Activated CD8-positive, alpha-beta memory T cell treated with anti-CD3 and anti-CD28 coated beads, Interleukin-2, amount 10 ng/mL, durations not matched to agents 7 days and 5 days (primary cell): Measurements from ENCODE around the gene ZCWPW2. TPM values are rescaled to one million over a fixed set of nuclear protein-coding genes. Genes with fewer than 3 reads are reported as not detected.

ENCODE experiments used
- ATAC-seq: fragments of 150-1000 bp; cut with Tn5 transposase; one replicate; pipeline ENCODE4 v1.10.0; 2021; ENCODE audit warnings: moderate library complexity
- CTCF ChIA-PET: fragments of 350-600 bp; sonication (Branson Sonifier 250); formaldehyde crosslinking; loops from one replicate; lab custom pipeline; 2021; ENCODE audit warnings: antibody characterized with exemption; lab: Charles Lee
- DNase-seq: peaks from one replicate; pipeline ENCODE4 v3.0.0-alpha.2; 2020
- H3K27ac Mint-ChIP-seq: one replicate; pipeline ENCODE4 v1.8.0; 2021; ENCODE audit warnings: mild to moderate bottlenecking, mixed read lengths
- H3K27me3 Mint-ChIP-seq: one replicate; pipeline ENCODE4 v1.8.0; 2021; ENCODE audit warnings: mixed read lengths
- H3K36me3 Mint-ChIP-seq: one replicate; pipeline ENCODE4 v1.8.0; 2021; ENCODE audit warnings: mild to moderate bottlenecking, mixed read lengths
- H3K4me1 Mint-ChIP-seq: one replicate; pipeline ENCODE4 v1.8.0; 2021; ENCODE audit warnings: mixed read lengths
- H3K4me3 Mint-ChIP-seq: one replicate; pipeline ENCODE4 v1.8.0; 2021; ENCODE audit warnings: mild to moderate bottlenecking, moderate library complexity, mixed read lengths
- H3K9me3 Mint-ChIP-seq: one replicate; pipeline ENCODE4 v1.8.0; 2022; ENCODE audit warnings: low read depth, mixed read lengths
- total RNA-seq, 2 experiments: library from RNA; stranded (reverse); gene quantifications; one replicate each; pipeline ENCODE4 v1.2.3, GENCODE V29; 2021

ZCWPW2 gene
- total RNA-seq, 2 experiments from 2014 or later: 0.35 TPM; not detected in 1

DNA sequence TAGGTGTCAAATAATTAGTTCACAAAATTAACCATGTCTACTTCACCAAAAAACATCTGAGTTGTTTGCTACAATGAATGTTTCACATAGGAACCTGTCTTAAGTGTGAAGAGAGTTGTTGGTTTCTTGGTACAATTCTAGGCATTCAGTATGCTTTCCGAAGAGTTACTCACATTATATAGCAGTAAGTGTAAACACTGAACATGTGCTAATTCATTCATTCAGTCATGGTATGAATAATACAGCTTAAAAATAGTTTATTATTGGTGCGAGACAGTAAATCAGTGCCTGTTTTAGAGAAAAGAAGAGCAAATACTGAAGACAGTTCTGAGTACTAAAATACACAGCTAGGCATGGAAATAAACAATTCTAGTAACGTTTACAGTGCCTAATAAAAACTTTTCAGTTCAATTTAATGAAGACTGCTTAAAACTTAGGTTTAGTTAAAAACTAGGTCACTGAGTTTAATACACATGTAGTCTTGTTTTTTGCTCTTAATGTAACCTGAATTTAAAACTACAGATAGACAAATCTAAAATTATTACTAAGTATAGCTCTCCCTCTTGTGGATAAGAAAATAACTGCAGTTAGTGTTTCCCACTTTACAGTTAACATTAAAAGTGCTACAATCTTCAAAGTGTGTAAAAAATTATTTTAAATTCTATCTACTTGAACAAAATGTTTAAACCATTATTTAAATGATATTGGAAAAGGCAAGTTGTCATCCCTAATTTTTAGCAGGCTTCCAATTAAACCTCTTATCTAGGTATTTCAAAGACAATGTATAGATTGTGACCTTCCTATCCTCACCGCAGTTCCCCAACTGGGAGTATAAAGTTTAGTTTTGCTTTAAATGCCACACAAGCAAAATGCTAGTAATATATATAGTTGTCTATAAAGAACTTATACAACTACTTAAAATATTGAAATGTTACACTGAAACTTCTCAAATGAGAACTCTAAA is 20.1 kb upstream of the ZCWPW2 start:
- no peak for DNase-seq
- ATAC-seq: no peak
- no peaks in the 10 kb centered on the region for H3K9me3 Mint-ChIP-seq
- CTCF ChIA-PET: interaction anchor here (0.8 to 6.7 kb wide), 11 partner anchors 9 to 633 kb away, joined by 3 to 82 read pairs (median 7); partner anchors contain the start of genes AZI2, EOMES and ZCWPW2
- H3K27me3 Mint-ChIP-seq: no peaks in the 10 kb centered on the region
- peaks cover 36% of the 10 kb centered on the region for H3K36me3 Mint-ChIP-seq
- no peak overlapping the region for H3K4me3 Mint-ChIP-seq
- peaks cover 48% of the 10 kb centered on the region for H3K4me1 Mint-ChIP-seq
- peak overlapping the region; percentile 68 for H3K27ac Mint-ChIP-seq

DNA sequence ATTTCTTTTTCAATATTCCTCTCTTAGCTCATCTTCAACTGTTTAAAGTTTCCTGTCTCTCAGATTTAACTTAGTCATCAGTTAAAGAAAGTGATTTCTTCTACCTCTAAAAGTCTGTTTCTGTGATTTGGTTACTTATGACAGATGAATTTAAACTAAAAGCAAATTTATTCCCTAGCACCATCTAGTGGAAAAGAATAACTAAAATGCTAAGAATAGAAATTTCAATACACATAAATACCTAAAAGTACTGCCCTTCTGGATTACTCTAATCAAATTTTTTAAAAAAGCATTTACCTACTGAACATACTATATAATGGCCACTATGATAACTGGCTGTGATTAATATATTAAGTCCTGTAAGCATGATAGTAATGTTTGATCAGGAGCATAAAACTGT is 14.0 kb upstream of the ZCWPW2 start:
- no peak for ATAC-seq

GRCh38 chr3:28335246-28335645 is 13.3 kb upstream of the ZCWPW2 start:
- no peak for ATAC-seq
- H3K4me1 Mint-ChIP-seq: peaks cover 24% of the 10 kb centered on the region
- CTCF ChIA-PET: interaction anchor here (1.3 to 5.4 kb wide), 5 partner anchors 8 to 622 kb away, joined by 3 to 27 read pairs (median 7); partner anchors contain the start of genes AZI2 and ZCWPW2

More for the DNA sequence above, 14.0 kb upstream of the ZCWPW2 start:
- no peaks in the 10 kb centered on the region for H3K9me3 Mint-ChIP-seq
- no peak overlapping the region for H3K27ac Mint-ChIP-seq
- no peaks in the 10 kb centered on the region for H3K27me3 Mint-ChIP-seq
- CTCF ChIA-PET: interaction anchor here (1.2 to 5.4 kb wide), 4 partner anchors 10 to 622 kb away, joined by 3 to 27 read pairs (median 8); no protein-coding TSS in a partner anchor
- H3K4me3 Mint-ChIP-seq: no peak overlapping the region
- no peak for DNase-seq
- peaks cover 27% of the 10 kb centered on the region for H3K4me1 Mint-ChIP-seq
- peaks cover 36% of the 10 kb centered on the region for H3K36me3 Mint-ChIP-seq

DNA sequence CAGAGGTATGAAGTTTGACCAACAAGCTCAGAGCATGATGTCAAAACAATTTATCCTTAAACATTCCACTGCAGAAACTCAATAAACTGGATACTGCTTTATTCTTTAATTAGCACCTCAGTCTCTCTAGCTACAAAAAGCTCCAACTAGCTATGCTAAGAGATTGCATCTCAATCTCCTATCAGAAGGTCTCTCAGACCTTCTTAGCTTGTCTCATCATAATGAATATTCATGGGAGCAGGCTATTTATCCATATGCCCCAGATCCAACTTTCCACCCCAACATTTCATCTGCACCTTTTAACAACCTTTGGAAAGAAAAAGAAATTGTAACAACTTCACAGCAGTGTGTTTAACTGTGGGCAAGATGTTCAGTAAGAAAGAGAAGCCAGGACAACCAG is 11.3 kb upstream of the ZCWPW2 start:
- H3K4me3 Mint-ChIP-seq: no peak overlapping the region
- H3K36me3 Mint-ChIP-seq: peaks cover 39% of the 10 kb centered on the region
- H3K27ac Mint-ChIP-seq: no peak overlapping the region
- CTCF ChIA-PET: interaction anchor here (1.3 to 5.4 kb wide), 6 partner anchors 9 to 624 kb away, joined by 3 to 27 read pairs (median 6); partner anchors contain the start of gene EOMES
- no peaks in the 10 kb centered on the region for H3K9me3 Mint-ChIP-seq
- DNase-seq: no peak
- H3K4me1 Mint-ChIP-seq: peaks cover 19% of the 10 kb centered on the region
- no peaks in the 10 kb centered on the region for H3K27me3 Mint-ChIP-seq
- ATAC-seq: no peak

More at GRCh38 chr3:28335246-28335645, 13.3 kb upstream of the ZCWPW2 start:
- H3K4me3 Mint-ChIP-seq: no peak overlapping the region
- H3K27me3 Mint-ChIP-seq: no peaks in the 10 kb centered on the region
- H3K9me3 Mint-ChIP-seq: no peaks in the 10 kb centered on the region
- H3K27ac Mint-ChIP-seq: peak overlapping the region; percentile 30
- peaks cover 41% of the 10 kb centered on the region for H3K36me3 Mint-ChIP-seq
- DNase-seq: no peak

DNA sequence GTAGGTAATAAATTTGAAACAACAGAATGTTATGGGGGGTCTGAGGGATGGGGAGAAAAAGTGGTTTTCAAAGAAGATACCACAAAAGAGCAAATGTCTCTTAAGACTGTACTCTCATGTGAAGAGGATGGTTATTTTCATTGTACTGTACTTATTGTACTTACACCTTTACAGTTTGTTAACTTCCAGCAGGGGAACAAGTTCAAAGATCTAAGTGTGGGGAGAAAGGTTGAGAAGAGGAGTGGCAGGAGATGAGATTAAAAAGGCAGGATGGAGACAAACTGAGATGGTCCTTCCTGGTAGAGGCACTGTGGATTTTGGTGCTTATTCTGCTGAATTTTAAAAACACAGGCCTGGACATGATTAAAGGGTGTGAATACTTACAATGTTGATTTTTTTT is 5.4 kb upstream of the ZCWPW2 start:
- Mint-ChIP-seq H3K27ac (peak overlapping the region; percentile 45), H3K36me3 (peaks cover 34% of the 10 kb centered on the region), H3K4me1 (peaks cover 47% of the 10 kb centered on the region), H3K27me3 (no peaks in the 10 kb centered on the region), H3K9me3 (no peaks in the 10 kb centered on the region), H3K4me3 (no peak overlapping the region)
- ATAC-seq: no peak
- CTCF ChIA-PET: interaction anchor here (1.0 to 3.7 kb wide), 3 partner anchors 15 to 631 kb away, joined by 3 to 12 read pairs (median 7); no protein-coding TSS in a partner anchor
- no peak for DNase-seq

GRCh38 chr3:28345690-28346089 is 2.8 kb upstream of the ZCWPW2 start:
- Mint-ChIP-seq H3K4me1 (peaks cover 57% of the 10 kb centered on the region), H3K36me3 (peaks cover 28% of the 10 kb centered on the region), H3K4me3 (peak overlapping the region; percentile 86), H3K27ac (no peak overlapping the region), H3K9me3 (no peaks in the 10 kb centered on the region), H3K27me3 (no peaks in the 10 kb centered on the region)
- ATAC-seq: no peak
- DNase-seq: no peak
- CTCF ChIA-PET: interaction anchor here (0.5 to 3.0 kb wide), 4 partner anchors 10 to 665 kb away, joined by 3 to 12 read pairs (median 4); partner anchors contain the start of gene EOMES

DNA sequence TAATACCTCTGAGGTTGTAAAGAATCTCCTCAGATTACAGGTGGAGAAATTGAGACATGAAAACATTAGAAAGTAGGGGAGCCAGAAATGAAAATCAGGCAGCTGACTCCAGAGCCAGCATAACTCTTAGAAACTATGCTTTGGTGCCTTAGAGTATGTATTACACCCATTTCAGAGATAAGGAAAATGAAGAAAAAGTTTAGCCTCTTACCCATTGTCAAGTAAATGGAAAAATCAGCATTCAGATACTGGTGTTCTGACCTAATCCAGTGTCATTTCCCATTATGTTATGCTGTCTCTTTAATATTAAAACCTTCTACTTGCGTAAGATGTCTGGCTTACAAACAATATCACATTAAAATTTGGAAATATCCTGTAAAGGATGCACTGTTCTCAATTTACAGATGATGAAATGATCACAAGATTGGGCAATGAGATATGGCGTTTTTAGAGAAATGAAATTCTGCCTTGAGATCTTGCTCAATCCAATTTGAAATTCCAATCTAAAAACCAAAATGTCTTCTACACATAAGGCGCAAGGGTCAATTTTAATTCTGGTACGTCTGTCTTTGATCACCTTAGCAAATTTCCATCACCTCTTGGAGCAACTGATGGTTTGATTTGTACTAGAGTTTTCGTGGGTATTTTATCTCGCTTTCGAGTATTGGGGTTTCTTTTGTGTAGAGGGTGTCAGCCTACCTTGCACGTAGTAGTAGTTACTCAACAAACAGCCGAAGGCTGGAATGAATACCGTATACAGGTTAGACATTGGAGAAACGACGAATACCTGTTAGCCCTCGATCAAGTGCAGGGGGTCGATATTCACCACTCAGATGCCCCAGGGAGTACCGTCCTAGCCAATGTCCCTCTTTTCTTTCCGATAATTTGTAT is 902 bp upstream of the ZCWPW2 start:
- Mint-ChIP-seq H3K27me3 (no peaks in the 10 kb centered on the region), H3K4me1 (peaks cover 53% of the 10 kb centered on the region), H3K9me3 (peaks cover 5% of the 10 kb centered on the region), H3K27ac (peak overlapping the region; percentile 99), H3K36me3 (peaks cover 33% of the 10 kb centered on the region), H3K4me3 (peak overlapping the region; percentile 86)
- CTCF ChIA-PET: interaction anchor here (1.2 to 2.6 kb wide), 4 partner anchors 20 to 635 kb away, joined by 4 to 15 read pairs (median 13); partner anchors contain the start of gene EOMES
- no peak for ATAC-seq
- DNase-seq: no peak

DNA sequence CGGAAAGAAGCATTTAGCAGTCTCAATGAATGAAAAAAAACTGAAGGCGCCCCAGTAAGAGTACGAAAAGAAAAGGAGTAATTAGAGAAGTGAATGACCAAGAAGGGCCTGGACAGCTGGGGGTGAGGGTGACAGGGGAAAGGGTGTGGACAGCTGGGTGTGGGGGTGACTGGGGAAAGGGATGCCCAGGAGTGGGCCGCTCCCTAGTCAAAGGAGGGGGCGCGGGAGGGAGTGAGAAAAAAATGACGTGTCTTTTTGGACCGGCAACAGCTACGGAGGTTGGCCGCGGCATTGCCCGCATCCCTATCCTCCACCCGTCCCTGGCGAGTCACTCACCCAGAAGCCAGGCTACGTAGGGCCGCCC is 274 bp upstream of the ZCWPW2 start:
- Mint-ChIP-seq H3K36me3 (peaks cover 33% of the 10 kb centered on the region), H3K27ac (peak overlapping the region; percentile 99), H3K4me3 (peak overlapping the region; percentile 86), H3K27me3 (no peaks in the 10 kb centered on the region), H3K9me3 (peaks cover 5% of the 10 kb centered on the region), H3K4me1 (peaks cover 47% of the 10 kb centered on the region)
- ATAC-seq (peak; percentile 87), DNase-seq (no peak)
- CTCF ChIA-PET: interaction anchor here (0.7 to 2.6 kb wide), 10 partner anchors 9 to 636 kb away, joined by 3 to 15 read pairs (median 4); partner anchors contain the start of gene EOMES

DNA sequence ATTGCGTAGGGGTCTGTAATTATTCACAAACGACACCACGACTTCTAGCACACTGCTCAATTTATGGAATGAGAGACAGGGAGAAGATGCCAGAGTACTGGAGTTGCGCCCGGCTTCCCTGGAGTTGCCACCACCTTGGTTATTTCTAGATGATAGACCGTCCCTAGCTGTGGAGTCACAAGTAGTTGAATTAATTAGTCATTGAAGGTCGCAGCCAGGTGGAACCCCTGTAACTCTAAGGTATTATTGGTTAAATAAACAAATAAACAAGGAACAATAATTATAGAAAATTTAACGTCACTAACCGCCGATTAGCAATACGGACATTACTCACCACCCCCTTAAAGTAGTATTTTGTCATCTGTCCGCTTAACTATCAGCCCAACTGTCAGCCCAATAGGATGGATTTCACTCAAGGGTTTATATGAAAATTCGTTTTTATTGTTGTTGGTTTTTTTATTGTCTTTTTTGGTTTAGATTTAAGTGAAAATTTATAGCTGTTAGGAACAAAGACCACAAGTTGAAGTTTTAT is 1.0 kb downstream of the ZCWPW2 start:
- Mint-ChIP-seq H3K27ac (peak overlapping the region; percentile 99), H3K27me3 (no peaks in the 10 kb centered on the region), H3K36me3 (peaks cover 41% of the 10 kb centered on the region), H3K4me1 (peaks cover 43% of the 10 kb centered on the region), H3K9me3 (peaks cover 11% of the 10 kb centered on the region), H3K4me3 (peak overlapping the region; percentile 86)
- CTCF ChIA-PET: interaction anchor here (0.9 to 2.6 kb wide), 9 partner anchors 10 to 991 kb away, joined by 3 to 15 read pairs (median 4); partner anchors contain the start of gene EOMES
- DNase-seq (no peak), ATAC-seq (no peak)

DNA sequence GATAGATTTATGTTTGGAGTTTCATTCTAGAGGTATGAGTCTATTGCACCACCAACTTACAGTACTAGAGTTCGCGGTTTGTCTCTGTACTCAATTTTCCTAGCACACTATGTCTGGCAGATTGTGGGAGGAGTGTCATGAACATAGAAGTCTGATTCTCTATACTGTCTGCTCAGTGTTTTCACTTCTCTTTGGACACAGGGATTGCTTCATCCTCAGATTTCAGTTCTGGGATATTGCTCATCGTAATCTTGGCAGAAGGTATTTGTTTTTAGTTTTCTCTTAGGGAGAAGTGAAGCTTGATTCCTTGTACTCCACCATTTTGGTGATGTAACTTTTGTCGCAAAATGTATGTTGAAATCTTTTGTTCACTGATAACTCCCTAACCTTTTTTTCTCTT is 27.9 kb downstream of the ZCWPW2 start:
- ATAC-seq (no peak), DNase-seq (no peak)
- no peak overlapping the region for H3K27ac Mint-ChIP-seq

DNA sequence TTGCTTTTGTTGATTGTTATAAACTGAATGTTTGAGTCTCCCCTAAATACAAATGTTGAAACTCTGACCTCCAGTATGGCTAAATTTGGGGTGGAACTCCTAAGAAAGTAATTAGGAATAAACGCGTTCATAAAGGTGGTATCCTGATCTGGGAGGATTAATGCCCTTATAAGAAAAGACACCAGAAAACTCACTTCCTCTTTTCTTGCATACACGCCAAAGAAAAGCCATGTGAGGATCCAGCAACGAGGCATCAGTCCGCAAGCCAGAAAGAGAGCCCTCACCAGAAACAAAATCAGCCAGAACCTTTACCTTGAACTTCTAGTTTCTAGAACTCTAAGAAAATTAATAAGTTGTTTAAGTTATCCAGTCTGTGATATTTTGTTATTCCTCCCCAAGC is 37.5 kb downstream of the ZCWPW2 start:
- CTCF ChIA-PET: no interaction called here
- ATAC-seq: no peak
- H3K4me1 Mint-ChIP-seq: no peaks in the 10 kb centered on the region
- DNase-seq: no peak
- no peaks in the 10 kb centered on the region for H3K27me3 Mint-ChIP-seq
- H3K27ac Mint-ChIP-seq: no peak overlapping the region
- H3K36me3 Mint-ChIP-seq: no peaks in the 10 kb centered on the region
- no peaks in the 10 kb centered on the region for H3K9me3 Mint-ChIP-seq
- no peak overlapping the region for H3K4me3 Mint-ChIP-seq

More for the DNA sequence above, 27.9 kb downstream of the ZCWPW2 start:
- Mint-ChIP-seq H3K4me1 (no peaks in the 10 kb centered on the region), H3K4me3 (no peak overlapping the region), H3K36me3 (no peaks in the 10 kb centered on the region), H3K27me3 (no peaks in the 10 kb centered on the region), H3K9me3 (no peaks in the 10 kb centered on the region)
- CTCF ChIA-PET: no interaction called here

DNA sequence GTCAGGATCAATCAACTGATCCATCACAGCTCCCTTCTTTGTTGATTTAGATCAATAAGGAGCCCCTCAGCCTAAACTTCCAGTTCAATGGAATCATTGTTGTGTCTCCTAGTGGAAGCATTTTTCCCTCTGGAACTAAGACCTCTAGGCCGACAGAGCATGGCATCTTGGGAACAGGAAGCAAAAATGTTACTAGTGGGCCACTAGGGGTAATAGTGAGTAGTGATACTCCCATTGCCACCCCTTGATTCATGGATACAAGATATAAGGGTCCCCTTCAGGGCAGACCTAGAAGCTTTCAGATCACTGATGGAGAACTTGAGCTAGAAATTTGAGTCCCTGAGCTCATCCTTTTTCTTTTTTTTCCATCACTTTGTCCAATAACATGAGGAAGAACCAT is 40.5 kb downstream of the ZCWPW2 start:
- H3K27me3 Mint-ChIP-seq: no peaks in the 10 kb centered on the region
- no peaks in the 10 kb centered on the region for H3K36me3 Mint-ChIP-seq

More for the DNA sequence above, 40.5 kb downstream of the ZCWPW2 start:
- DNase-seq (no peak), ATAC-seq (no peak)
- no peak overlapping the region for H3K4me3 Mint-ChIP-seq
- H3K27ac Mint-ChIP-seq: no peak overlapping the region
- no peaks in the 10 kb centered on the region for H3K9me3 Mint-ChIP-seq
- no peaks in the 10 kb centered on the region for H3K4me1 Mint-ChIP-seq
- CTCF ChIA-PET: no interaction called here
